Epithelial cell of proximal tubule (primary cell): Measurements from ENCODE around the gene SCAANT1. TPM values are rescaled to one million over a fixed set of nuclear protein-coding genes. Genes with fewer than 3 reads are reported as not detected.

ENCODE experiments used
- DNase-seq: peaks from one replicate; pipeline ENCODE4 v3.0.0-alpha.2; 2011; ENCODE audit warnings: low read depth
- H3K4me3 ChIP-seq: 2 replicates; pipeline ENCODE4 v1.5.1; 2011; ENCODE audit warnings: low read depth, mild to moderate bottlenecking, low read length
- CTCF ChIP-seq: conservative IDR thresholded peaks from 2 replicates; pipeline ENCODE4 v1.5.1; 2012; ENCODE audit warnings: low read depth, mild to moderate bottlenecking, low read length
- total RNA-seq: library from RNA; depleted of rRNA; stranded (reverse); fragments of >200 nt; gene quantifications from 2 replicates; pipeline ENCODE4 v1.2.3, GENCODE V29; 2015

Gene SCAANT1
- total RNA-seq, 1 donor from 2014 or later, result not detected

- peak overlapping the region; percentile 73 for H3K4me3 ChIP-seq
- no peak for DNase-seq
- no peak for TF ChIP-seq CTCF
Observed at GRCh38 chr3:63911509-63911872, 692 bp downstream of the SCAANT1 start.

- H3K4me3 ChIP-seq, result peak overlapping the region; percentile 73
- no peak for TF ChIP-seq CTCF
- no peak for DNase-seq
Observed at GRCh38 chr3:63910891-63911290, 1.3 kb downstream of the SCAANT1 start.

GRCh38 chr3:63910001-63910400 is 2.2 kb downstream of the SCAANT1 start:
- DNase-seq, result no peak
- TF ChIP-seq CTCF, result no peak
- no peak overlapping the region for H3K4me3 ChIP-seq

- H3K4me3 ChIP-seq, result no peak overlapping the region
- no peak for DNase-seq
- TF ChIP-seq CTCF, result no peak
Observed at GRCh38 chr3:63909431-63909830, 2.8 kb downstream of the SCAANT1 start.

GRCh38 chr3:63908776-63909175 is 3.4 kb downstream of the SCAANT1 start:
- no peak for TF ChIP-seq CTCF
- no peak for DNase-seq
- H3K4me3 ChIP-seq, result no peak overlapping the region

GRCh38 chr3:63908081-63908736 is 4.0 kb downstream of the SCAANT1 start:
- TF ChIP-seq CTCF, result peak; percentile 42
- no peak for DNase-seq
- no peak overlapping the region for H3K4me3 ChIP-seq
